Measurements from ENCODE around the gene SAMD1. TPM values are rescaled to one million over a fixed set of nuclear protein-coding genes. Genes with fewer than 3 reads are reported as not detected.
A peak's percentile ranks its signal among the peaks of the same experiment; 100 is the strongest.

Gene SAMD1
- 84.3 TPM for polyA plus RNA-seq (2012; ENCODE audit: insufficient read depth, insufficient read length)

GRCh38 chr19:14090509-14091080 is at the start of gene SAMD1:
TSS of gene SAMD1 (minus strand) at chr19:14090751.
- peak; percentile 86 for DNase-seq (ENCODE audit: low read depth, low spot score)

GRCh38 chr19:14139944-14140343 is 49.4 kb upstream of the SAMD1 start:
- no peak for DNase-seq (ENCODE audit: low read depth, low spot score)
- H3K4me3 ChIP-seq (ENCODE audit: low read length): no peak overlapping the region

More at GRCh38 chr19:14090509-14091080, at the start of gene SAMD1:
- peak within 1 kb of the TSS; percentile 77 for H3K4me3 ChIP-seq (ENCODE audit: low read length)

DNA sequence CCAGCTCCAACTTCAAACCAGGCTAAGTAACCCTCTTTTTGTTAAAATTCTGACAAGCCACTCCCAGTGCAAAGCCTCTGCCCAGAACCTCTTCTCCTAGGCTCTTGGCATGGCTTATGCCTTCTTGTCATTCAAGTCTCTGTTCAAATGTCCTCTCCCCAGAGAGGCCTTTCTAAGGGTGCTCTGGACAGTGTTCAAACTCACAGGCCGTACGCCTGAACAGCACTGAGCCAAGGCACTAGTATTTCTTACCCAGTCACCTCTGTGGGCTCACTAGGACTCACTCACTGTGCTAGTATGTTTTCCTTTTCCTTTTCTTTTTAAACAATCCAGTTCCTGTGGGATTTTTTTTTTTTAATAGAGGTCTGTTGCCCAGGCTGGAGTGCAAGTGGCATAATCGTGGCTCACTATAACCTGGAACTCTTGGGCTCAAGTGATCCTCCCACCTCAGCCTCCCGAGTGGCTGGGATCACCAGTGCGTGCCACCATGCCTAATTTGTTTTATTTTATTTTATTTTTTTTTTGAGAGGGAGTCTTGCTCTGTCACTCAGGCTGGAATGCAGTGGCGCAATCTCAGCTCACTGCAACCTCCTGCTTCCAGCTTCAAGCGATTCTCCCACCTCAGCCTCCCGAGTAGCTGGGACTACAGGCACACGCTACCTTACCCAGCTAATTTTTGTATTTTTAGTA is 48.2 kb upstream of the SAMD1 start:
- no peak overlapping the region for H3K4me3 ChIP-seq (ENCODE audit: low read length)
- no peak for DNase-seq (ENCODE audit: low read depth, low spot score)

DNA sequence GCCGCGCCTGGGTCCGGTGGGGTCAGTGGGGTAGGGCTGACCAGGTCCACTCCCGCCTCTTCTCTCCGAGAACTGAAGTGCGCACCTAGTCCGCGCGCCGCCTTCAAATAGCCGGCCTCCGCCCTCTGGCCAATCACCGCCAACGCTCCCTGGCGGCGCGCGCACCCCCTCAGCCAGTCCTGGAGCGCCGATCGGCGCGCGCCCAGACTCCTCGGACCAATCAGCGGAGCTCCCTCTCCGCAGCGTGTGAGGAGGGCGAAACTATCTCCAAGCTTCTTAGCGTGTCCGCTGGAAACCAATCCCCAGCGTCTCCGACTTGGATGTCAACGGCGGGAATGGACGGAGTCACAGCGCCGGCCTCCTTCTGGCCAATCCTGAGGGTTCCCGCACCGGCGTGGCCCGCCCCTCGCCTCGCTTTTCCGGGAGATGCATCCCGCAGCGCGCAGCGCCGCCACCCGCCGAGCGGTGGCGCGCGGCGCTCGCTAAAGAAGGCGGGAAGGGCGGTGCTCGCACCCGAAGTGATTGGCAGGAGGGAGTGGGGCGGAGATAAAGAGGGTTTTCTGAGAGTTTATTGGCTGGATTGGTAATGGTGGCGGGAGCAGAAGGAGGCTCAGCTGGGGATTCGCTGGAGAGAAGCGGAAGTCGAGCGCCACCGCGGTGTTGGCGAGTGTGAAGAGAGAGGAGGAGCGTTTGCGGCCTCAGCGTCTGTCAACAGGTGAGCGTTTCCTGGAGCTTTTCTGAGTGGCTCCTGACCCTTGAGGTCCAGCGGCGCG is 46.1 kb upstream of the SAMD1 start, which contains the start of gene ASF1B:
Gene ASF1B (minus strand): TSS at position 81 of the 773 bp plus-strand sequence. CDS start 133 bp downstream, outside the sequence.
- DNase-seq (ENCODE audit: low read depth, low spot score): peak; percentile 100
- peak within 1 kb of the TSS; percentile 74 for H3K4me3 ChIP-seq (ENCODE audit: low read length)

- no peak for DNase-seq (ENCODE audit: low read depth, low spot score)
- peak overlapping the region; percentile 68 for H3K4me3 ChIP-seq (ENCODE audit: low read length)
Observed at GRCh38 chr19:14135985-14136508, 45.5 kb upstream of the SAMD1 start.

DNA sequence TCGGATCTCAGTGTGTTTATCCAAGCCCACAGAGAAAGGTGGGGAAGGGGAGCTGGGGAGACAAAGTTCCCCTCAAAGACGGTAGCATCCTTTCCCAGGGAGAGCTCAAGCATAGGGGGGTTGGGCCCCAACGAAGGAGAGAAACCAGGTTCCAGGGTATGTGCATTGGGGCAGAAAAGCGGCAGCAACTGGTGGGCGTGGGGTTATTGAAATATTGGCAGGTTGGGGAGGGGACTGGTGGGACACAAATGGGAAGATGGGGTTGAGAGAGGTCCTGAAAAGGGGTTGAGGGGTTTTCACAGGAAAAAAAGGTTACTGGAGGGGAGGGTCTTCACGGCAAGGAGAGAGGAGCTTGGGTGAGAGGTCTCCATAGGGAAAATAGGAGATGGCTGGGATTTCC is 44.8 kb upstream of the SAMD1 start:
- H3K4me3 ChIP-seq (ENCODE audit: low read length): peak overlapping the region; percentile 68
- DNase-seq (ENCODE audit: low read depth, low spot score): no peak

DNA sequence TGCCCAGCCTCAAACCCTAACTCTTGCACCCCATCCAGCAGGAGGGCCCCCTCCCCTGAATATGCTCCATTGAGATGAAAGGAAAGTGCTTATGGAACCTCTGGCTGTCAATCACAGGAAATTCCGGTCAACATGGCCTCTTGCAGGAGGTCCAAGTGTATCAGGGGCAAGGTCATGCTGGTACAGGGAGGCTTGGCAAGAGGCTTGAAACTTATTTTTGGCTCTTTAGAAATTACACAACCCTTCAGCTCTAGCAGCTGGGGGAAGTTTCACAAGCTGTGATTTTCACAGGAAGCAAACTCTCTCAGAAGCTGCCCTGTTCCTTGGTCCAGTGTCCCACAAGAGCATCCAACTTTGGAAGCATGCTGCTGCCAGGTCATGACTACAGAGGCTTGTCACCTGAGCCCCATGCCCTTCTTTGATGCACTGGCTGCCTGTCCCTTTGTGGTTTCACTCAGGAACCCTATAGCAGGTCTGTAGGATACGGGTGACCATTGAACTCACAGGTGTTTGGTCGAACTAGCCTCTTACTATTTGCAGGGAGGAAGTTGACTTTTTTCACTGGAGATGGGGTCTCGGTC is 37.5 kb upstream of the SAMD1 start:
- no peak for DNase-seq (ENCODE audit: low read depth, low spot score)
- no peak overlapping the region for H3K4me3 ChIP-seq (ENCODE audit: low read length)

- no peak for DNase-seq (ENCODE audit: low read depth, low spot score)
- H3K4me3 ChIP-seq (ENCODE audit: low read length): no peak overlapping the region
Observed at GRCh38 chr19:14127176-14127575, 36.6 kb upstream of the SAMD1 start.

DNA sequence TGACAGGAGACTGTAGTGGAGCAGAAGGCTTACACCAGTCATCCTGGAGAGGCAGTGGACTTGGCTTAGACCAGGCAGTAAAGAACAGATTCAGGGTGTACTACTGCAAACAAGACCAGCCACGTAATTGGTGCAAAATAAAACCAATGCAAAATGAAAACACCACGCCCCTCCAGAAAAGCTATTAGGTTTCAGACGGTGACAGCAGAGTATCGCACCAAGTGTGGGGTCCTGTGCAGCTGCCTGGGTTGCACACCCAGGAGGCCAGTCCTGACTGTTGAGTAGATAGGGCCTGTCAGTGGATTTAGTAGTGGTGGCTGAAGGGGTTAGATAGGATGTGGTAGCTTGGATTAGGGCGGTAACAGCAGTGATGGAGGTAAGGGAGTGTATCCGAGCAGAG is 32.4 kb upstream of the SAMD1 start:
- no peak for DNase-seq (ENCODE audit: low read depth, low spot score)
- no peak overlapping the region for H3K4me3 ChIP-seq (ENCODE audit: low read length)

GRCh38 chr19:14120497-14120780 is 29.9 kb upstream of the SAMD1 start:
- DNase-seq (ENCODE audit: low read depth, low spot score): no peak
- H3K4me3 ChIP-seq (ENCODE audit: low read length): no peak overlapping the region

- H3K4me3 ChIP-seq (ENCODE audit: low read length): no peak overlapping the region
- DNase-seq (ENCODE audit: low read depth, low spot score): no peak
Observed at GRCh38 chr19:14119644-14120496, 29.3 kb upstream of the SAMD1 start.

GRCh38 chr19:14119146-14119545 is 28.6 kb upstream of the SAMD1 start:
- H3K4me3 ChIP-seq (ENCODE audit: low read length): no peak overlapping the region
- DNase-seq (ENCODE audit: low read depth, low spot score): no peak

GRCh38 chr19:14118165-14119051 is 27.9 kb upstream of the SAMD1 start:
- peak overlapping the region; percentile 58 for H3K4me3 ChIP-seq (ENCODE audit: low read length)
- peak; percentile 24 for DNase-seq (ENCODE audit: low read depth, low spot score)

DNA sequence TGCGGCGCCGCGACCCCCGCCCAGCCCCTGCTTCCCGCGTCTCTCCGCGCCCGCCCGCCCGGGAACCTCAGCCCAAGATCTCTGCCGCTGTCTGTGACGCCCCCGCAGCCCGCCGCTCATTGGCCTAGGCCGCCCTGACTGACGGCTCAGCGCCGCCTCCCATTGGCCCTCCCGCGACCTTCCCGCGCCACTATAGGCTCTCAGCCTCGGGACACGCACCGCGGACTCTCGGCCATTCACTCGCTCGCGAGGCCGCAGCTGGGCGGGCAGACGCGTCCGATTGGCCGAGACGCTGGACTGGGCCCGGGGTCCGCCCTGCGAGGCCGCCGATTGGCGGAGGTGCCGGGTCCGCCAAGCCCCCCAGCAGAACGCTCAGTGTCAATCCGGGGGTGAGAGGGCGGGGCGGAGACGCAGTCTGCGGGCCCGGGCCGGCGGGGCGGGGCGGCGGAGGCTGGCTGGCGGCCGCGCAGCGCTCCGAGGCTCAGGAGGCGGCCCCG is 27.2 kb upstream of the SAMD1 start, which contains the start of gene PRKACA:
Gene PRKACA (minus strand): TSS at position 95 of the 497 bp plus-strand sequence. CDS start 215 bp downstream, outside the sequence.
- DNase-seq (ENCODE audit: low read depth, low spot score): peak; percentile 97
- H3K4me3 ChIP-seq (ENCODE audit: low read length): peak within 1 kb of the TSS; percentile 67

- DNase-seq (ENCODE audit: low read depth, low spot score): no peak
- peak overlapping the region; percentile 67 for H3K4me3 ChIP-seq (ENCODE audit: low read length)
Observed at GRCh38 chr19:14116918-14117578, 26.5 kb upstream of the SAMD1 start.

DNA sequence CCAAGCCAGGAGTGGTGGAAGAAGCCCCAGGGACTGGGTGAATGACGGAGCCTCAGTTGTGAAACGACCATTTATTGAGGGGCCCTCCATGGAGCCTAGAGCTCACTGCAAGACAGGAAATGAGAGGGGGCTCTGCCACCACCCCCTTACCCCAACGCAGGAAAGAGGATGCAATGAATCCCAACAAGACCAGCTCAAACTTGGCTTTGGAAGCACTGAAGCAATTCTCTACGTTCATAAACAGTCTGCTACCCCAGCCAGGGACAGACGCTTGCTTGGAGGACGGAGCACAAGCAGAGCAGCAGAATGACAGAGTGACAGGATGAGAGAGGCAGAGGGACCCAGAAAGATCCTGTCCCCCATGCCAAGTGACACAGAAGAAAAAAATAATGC is 26.0 kb upstream of the SAMD1 start:
- DNase-seq (ENCODE audit: low read depth, low spot score): no peak
- H3K4me3 ChIP-seq (ENCODE audit: low read length): peak overlapping the region; percentile 67

GRCh38 chr19:14115756-14116155 is 25.2 kb upstream of the SAMD1 start:
- DNase-seq (ENCODE audit: low read depth, low spot score): no peak
- H3K4me3 ChIP-seq (ENCODE audit: low read length): no peak overlapping the region
